Measurements from ENCODE around the gene KRTAP4-7.
"Not testable (repeated sequence)": the region's sequence is repeated elsewhere in the genome, so short reads cannot be mapped to it uniquely, and the experiment has no call there.

The KRTAP4-7 gene

DNA sequence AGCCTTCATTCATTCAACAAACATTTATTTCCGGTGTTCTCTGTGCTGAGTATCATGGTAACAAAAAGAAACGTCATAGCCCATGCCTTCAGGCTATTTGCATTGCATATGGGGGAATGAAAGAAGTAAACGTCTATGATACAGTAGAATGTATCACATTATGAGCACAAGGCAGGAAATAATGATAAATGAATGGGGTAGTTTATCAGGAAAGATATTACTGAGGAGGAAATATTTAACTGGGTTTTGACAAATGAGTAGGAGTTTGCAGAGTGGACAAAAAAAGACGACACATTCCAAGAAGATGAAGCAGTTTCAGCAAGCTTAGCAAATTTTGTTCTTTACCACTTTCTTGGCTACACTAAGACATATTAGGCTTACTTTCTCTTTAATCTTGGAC lies 1.3 kb upstream of the KRTAP4-7 start:
- no peak overlapping the region for H3K4me3 ChIP-seq (ENCODE audit: low read depth, low read length)
- no peak for DNase-seq (ENCODE audit: low read depth)
- TF ChIP-seq POLR2A (IDR thresholded peaks at IDR 0.05; ENCODE audit: extremely low read depth, insufficient read length) (no peak), MYC (IDR thresholded peaks at IDR 0.05; ENCODE audit: low read depth, low read length) (no peak), CTCF (IDR thresholded peaks at IDR 0.05; ENCODE audit: low read depth, low read length) (no peak)
- TF ChIP-seq, protein P1, sequence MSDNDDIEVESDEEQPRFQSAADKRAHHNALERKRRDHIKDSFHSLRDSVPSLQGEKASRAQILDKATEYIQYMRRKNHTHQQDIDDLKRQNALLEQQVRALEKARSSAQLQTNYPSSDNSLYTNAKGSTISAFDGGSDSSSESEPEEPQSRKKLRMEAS (IDR thresholded peaks at IDR 0.05; ENCODE audit: low read depth, low read length) = no peak

GRCh38 chr17:41083427-41083826 lies 523 bp upstream of the KRTAP4-7 start:
- DNase-seq (ENCODE audit: low read depth); H3K4me3 ChIP-seq (ENCODE audit: low read depth, low read length): not testable (repeated sequence)

DNA sequence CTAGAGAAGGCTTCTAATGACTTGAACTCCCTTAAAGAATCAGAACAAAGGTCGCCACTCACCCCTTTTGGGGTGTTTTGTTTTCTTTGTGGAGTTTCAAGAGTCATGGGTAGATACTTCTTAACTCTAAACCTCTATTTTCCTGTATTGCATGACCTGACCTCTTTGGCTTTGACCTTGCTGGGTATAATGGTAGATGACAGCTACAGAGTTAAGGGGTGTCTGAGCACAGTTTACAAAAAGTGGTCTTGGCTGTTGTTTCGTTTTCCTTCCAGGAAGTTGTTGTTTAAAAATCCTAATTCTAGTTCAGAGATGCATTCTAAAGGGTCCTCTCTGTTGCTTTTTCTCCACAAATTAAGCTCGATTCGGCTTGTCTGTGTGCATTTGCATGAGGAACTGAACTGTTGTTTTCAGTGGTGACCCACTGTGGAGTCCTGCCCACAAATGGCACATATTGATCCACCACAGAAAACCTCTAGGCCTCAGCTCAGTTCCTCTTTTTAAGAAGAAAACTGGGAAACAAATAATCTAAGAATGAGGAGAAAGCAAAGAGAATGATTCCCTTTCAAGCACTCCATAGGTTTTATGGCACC lies 4.9 kb downstream of the KRTAP4-7 start:
- DNase-seq (ENCODE audit: low read depth); H3K4me3 ChIP-seq (ENCODE audit: low read depth, low read length): not testable (repeated sequence)

- no peak overlapping the region for H3K4me3 ChIP-seq (ENCODE audit: low read depth, low read length)
- TF ChIP-seq POLR2A (IDR thresholded peaks at IDR 0.05; ENCODE audit: extremely low read depth, insufficient read length) (no peak), CTCF (IDR thresholded peaks at IDR 0.05; ENCODE audit: low read depth, low read length) (no peak), MYC (IDR thresholded peaks at IDR 0.05; ENCODE audit: low read depth, low read length) (no peak)
- TF ChIP-seq, protein P1 (IDR thresholded peaks at IDR 0.05; ENCODE audit: low read depth, low read length) = no peak
- DNase-seq (ENCODE audit: low read depth) = no peak
Observed at GRCh38 chr17:41096055-41096454, 12.1 kb downstream of the KRTAP4-7 start.

DNA sequence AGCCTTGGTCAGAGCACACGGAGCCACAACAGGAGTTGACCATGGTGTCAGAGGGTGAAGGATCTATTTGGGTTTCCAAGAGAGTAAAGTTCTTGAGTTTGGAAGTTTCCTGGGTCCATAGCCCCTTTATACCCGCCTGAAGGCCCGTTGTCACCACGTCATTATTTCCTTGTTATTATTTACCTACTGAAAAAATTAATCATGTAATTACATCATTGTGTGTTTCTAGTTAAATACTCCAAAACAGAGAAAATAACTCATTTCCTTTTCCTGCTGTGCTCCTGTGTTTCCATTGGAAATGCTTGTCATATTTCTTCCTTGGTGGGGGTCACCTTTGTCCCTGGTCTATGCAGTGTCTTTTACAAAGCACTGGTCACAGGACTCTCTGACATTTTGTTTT lies 14.1 kb downstream of the KRTAP4-7 start, which contains the start of gene KRTAP4-8:
Gene KRTAP4-8, minus strand, starts transcription at position 101 of the 400 bp plus-strand sequence. Its CDS starts 58 bp downstream, at position 43.
- DNase-seq (ENCODE audit: low read depth) = no peak
- H3K4me3 ChIP-seq (ENCODE audit: low read depth, low read length) = no peak within 1 kb of the TSS
- TF ChIP-seq, protein P1 (IDR thresholded peaks at IDR 0.05; ENCODE audit: low read depth, low read length) = no peak
- TF ChIP-seq POLR2A (IDR thresholded peaks at IDR 0.05; ENCODE audit: extremely low read depth, insufficient read length) (no peak), CTCF (IDR thresholded peaks at IDR 0.05; ENCODE audit: low read depth, low read length) (no peak), MYC (IDR thresholded peaks at IDR 0.05; ENCODE audit: low read depth, low read length) (no peak)

- TF ChIP-seq, protein P1 (IDR thresholded peaks at IDR 0.05; ENCODE audit: low read depth, low read length) = no peak
- TF ChIP-seq CTCF (IDR thresholded peaks at IDR 0.05; ENCODE audit: low read depth, low read length) (no peak), MYC (IDR thresholded peaks at IDR 0.05; ENCODE audit: low read depth, low read length) (no peak), POLR2A (IDR thresholded peaks at IDR 0.05; ENCODE audit: extremely low read depth, insufficient read length) (no peak)
- DNase-seq (ENCODE audit: low read depth) = no peak
- H3K4me3 ChIP-seq (ENCODE audit: low read depth, low read length) = no peak overlapping the region
Observed at GRCh38 chr17:41098481-41098880, 14.5 kb downstream of the KRTAP4-7 start.

GRCh38 chr17:41099682-41100480 lies 15.9 kb downstream of the KRTAP4-7 start:
- H3K4me3 ChIP-seq (ENCODE audit: low read depth, low read length); DNase-seq (ENCODE audit: low read depth): not testable (repeated sequence)
